Stimulated activated CD4-positive, alpha-beta T cell treated with anti-CD3 and anti-CD28 coated beads, TNF-alpha, amount 100 ng/mL, for 1 hour (primary cell): ENCODE measurements around the gene NIPSNAP3A.

Experiments used
- DNase-seq, 3 donors: peaks; one replicate each; pipeline ENCODE4 v3.0.0-alpha.2; 2020; ENCODE audit warnings: low read depth in 3 of 3, low spot score in 1 of 3

NIPSNAP3A gene

GRCh38 chr9:104774132-104774531 is 26.6 kb downstream of the NIPSNAP3A start:
- no peak for DNase-seq

DNA sequence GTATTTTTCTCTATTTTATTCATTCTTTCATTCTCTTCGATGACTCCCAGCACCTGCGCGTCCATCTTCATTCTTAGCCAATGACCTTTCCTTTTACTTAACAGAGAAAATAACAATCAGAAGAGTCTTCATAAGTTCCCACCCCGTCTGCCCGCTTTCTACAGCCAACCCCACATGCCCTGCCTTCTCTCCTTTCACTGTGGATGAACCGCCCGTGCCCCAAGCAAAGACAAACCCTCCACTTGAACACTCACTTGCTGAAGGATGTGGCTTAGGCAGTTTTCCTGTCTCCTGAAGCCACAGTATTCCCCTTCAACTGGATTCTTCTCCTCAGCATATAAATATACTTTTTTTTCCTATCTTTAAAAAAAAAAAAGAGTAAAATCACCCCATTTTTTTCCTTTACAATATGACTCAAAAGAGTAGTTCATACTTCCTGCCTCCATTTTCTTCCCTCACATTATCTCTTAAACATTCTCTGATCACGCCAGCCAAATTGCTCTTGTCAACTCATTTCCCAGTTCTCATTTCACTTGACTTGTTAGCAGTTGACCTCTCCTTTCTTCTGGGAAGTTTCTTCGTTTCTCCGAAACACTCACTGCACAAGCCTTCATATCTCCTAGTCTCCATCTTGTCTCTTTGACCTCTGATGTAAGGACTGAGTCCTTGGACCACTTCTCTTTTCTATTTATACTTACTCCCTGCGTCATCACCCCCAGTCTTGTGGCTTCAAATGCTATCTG is 27.5 kb downstream of the NIPSNAP3A start:
- no peak for DNase-seq

- DNase-seq = no peak
These were observed 28.1 kb downstream of the NIPSNAP3A start for GRCh38 chr9:104775574-104775936.

DNA sequence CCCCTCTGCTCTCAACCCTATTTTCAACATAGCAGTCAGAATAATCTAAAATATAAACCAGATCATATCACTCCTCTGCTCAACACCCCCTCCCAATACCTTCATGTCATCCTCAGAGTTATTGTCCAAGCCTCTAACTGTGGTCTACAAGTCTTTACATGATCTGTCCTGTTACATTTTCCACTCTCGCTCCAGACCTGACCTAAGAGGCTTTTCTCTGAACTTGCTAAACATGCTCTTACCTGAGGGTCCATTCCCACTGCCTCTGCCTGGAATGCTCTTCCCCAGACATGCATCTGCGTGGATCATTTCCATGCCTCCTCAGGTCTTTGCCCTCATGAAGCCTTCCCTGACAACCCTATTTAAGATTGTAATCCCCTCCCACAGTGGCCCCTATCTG is 28.5 kb downstream of the NIPSNAP3A start:
- no peak for DNase-seq

DNA sequence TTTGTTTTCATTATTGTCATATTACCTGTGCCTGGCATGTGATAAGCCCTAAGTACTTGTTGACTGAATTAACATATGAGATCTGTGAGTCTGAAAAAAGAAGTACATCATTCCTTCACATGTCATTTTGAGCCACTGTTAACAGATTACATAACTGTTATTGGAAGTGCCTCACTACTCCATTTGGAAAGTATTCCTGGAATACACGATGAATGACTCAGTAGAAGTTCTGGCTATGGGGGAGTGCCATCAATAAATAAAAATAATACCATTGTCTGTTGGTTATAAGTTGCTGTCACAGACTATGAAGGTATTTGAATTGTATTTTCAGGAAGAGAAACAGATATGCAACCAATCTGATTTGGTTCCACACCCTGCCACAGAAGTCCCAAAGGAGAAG is 29.3 kb downstream of the NIPSNAP3A start:
- no peak for DNase-seq

DNA sequence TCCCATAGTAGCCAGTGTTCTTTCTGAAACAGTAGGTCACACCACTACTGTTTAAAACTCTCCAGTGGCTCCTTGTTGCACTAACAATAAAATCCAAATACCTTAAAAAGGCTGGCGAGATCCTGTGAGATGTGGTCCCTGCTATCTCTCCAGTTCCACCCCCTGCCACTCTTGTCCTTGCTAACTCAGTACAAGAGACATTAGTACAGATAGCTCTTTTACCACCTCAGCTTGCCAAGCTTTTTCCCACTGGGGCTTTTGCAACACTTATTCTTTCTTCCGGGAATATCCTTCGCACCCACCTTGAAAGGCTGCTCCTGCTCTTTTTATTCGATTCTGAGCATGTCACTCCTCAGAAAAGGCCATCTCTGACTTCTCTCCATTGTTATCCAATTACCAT is 31.3 kb downstream of the NIPSNAP3A start:
- no peak for DNase-seq

DNA sequence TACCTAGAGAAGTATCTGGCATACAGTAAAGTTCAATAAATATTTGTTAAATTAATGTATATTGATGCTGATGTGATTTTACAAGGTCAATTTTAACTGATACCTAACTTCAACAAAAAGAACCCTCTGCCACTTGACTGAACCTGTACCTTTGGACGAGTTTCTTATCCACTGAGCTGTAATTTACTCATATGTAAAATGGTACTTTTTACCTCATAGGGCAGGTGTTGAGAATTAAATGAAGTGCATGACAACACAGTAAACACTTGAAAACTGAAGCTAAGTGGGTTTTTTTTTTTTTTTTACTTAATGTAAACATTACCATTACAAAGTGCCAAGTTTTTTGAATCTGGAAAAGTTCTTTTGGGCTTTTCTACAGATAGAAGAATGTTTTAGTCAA is 31.9 kb downstream of the NIPSNAP3A start:
- DNase-seq = no peak

- no peak for DNase-seq
These were observed 32.6 kb downstream of the NIPSNAP3A start for GRCh38 chr9:104779946-104780535.

GRCh38 chr9:104780796-104781395 is 33.4 kb downstream of the NIPSNAP3A start:
- DNase-seq = no peak

- no peak for DNase-seq
These were observed 36.1 kb downstream of the NIPSNAP3A start for GRCh38 chr9:104783588-104783987.

DNA sequence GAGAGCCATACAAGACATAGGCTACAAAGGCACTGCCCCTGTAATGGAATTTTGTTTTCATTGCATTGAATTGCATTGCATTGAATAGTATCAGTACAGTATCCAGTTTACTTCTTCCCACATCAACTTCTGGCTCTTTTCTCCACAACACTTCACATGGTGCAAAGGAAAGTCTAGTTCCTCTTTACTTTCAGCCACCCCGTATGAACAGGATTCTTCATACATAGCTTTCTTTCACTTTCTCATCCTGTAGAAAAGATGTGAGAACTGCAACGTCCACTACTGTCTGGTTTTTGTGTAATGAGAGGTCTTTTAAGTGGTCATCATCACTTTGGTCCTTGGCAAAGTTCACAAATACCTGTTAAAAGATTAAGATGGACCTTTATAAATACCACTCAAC is 36.6 kb downstream of the NIPSNAP3A start:
- no peak for DNase-seq

DNA sequence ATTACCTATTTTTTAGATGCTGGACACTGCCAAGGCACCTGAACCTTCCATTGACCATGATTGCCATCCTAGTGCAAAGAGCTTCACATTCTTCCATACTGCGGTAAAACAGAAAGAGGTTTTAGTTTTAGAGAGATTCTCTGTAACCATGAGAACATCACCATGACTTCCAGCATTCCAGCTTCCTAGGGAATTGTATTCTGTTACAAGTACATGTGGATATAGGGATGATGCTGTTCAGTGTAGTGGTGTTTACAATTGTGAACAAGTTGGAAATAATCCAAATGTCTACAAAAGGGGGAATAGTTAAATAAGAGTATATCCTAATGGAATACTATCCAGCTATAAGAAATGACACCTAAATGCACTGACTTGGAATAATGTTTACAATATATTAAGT is 38.8 kb downstream of the NIPSNAP3A start:
- no peak for DNase-seq

GRCh38 chr9:104787306-104788015 is 40.0 kb downstream of the NIPSNAP3A start:
- DNase-seq = no peak

GRCh38 chr9:104788251-104788650 is 40.8 kb downstream of the NIPSNAP3A start:
- no peak for DNase-seq

DNA sequence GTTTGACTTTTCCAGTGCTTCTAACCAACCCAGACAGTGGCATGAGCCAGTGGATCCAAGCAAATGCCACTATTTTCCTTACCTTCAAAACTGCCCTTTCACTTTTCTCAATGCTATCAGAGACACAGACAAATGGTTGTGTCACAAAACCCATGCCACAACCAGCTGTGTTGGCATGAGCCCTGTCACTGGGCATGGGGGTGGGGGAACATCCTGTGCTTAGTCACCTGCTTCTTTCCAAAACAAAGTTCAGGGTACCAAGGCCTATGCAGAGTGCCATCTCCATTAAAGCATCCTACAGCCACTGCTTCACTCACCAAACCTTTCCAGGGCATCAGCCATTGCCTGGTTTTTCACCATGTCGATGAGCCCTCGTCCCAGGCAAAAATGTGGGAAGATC is 46.6 kb downstream of the NIPSNAP3A start:
- no peak for DNase-seq

- no peak for DNase-seq
These were observed 47.6 kb downstream of the NIPSNAP3A start for GRCh38 chr9:104795082-104795481.

- DNase-seq = no peak
These were observed 48.4 kb downstream of the NIPSNAP3A start for GRCh38 chr9:104795857-104796256.

DNA sequence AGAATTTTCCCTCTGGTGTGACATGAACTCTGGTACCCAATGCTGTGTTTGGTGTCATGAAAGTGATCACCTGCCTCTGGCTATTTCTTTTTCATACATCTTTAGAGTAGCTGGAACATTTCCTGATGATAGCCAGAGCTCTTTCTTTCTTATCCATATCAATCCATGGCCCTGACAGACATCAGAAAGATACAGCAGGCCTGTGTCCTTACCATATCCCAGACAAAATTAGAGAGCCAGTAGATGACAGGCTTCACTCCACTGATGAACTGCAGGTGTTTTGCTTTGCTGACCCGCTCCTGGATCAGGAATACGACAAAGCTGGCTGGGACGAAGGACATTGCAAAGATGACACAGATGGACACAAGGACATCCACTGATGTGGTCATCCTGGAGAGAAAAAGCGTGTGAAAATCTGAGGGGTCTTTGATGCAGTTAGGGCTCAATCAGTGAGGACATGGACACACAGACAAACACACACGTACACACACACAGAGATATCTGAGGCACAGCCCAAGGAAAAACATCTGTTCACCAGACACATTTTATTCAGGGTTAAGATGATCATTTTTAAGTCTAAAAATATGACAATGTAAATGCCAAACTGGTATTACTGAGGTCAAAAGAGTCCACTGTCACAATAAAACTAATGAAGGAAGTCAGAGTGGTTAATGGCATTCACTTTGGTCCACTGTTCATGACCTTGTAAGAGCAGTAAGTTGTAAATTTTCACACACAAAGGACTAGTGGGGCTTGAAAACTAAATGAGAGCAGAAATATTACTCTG is 50.9 kb downstream of the NIPSNAP3A start:
- no peak for DNase-seq

DNA sequence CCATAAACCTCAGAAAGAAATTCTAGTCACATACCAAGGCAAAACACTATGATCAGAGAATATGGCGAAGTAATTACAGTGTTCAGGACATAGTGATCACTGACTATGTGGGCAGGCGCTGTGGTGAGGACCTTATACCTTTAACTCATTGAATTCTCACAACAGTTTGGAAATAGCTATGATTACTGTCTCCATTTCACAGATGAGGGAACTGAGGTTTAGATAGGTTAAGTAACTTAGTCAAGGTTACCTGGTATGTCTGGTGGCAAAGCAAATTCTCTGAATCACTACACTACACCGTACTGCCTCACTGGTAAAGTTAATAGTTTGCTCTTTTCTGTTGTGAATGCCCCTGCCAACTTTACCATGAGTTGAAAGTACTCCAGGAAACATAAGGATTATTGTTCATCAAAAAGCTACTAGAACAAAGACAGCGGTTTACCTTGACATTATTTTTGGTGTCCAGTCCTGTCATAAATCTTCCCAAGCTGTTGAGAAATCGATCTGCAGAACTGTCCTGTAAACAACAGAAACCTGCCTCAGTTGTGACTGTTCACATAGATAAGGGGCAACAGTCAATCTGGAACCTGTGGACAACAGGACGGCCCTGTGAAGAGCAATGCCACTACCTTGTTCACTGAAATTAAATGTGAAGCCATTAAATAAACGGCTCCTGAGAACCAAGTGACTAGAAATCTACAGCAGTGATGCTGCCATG is 52.7 kb downstream of the NIPSNAP3A start:
- no peak for DNase-seq

GRCh38 chr9:104802110-104802509 is 54.6 kb downstream of the NIPSNAP3A start:
- no peak for DNase-seq

DNA sequence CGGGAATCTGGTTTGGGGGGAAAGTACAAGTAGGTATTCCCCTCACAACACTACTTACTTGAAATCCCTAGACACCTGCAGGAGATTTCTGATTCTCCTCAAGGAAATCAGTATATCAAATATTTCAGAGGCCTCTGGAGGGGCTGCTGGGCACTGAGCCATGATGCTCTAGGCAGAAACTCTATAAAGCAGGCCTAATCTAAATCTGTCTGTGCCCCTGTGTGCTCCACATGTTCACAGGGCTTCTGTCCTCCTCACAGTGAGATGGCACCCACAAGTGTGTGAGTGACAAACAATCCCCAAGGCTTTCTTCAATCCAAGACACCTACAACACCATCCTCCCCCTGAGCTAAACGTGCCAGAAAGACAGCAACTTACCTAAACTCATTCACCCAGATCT is 55.4 kb downstream of the NIPSNAP3A start:
- no peak for DNase-seq
